Stimulated activated CD4-positive, alpha-beta T cell treated with anti-CD3 and anti-CD28 coated beads, Interleukin-1b, Interleukin-23, amount 100 ng/mL, for 24 hours (primary cell): ENCODE results near the gene GALNT10.
A peak's percentile ranks its signal among the peaks of the same experiment; 100 is the strongest.

Source experiments
- DNase-seq, 4 experiments: peaks; one replicate each; pipeline ENCODE4 v3.0.0-alpha.2; 2020; ENCODE audit warnings: low read depth in 4 of 4, low spot score in 1 of 4

Gene GALNT10

GRCh38 chr5:154179846-154180710 is 10.5 kb upstream of the GALNT10 start:
- no peak for DNase-seq

GRCh38 chr5:154181161-154181560 is 9.4 kb upstream of the GALNT10 start:
- no peak for DNase-seq

- DNase-seq: no peak
Measured at GRCh38 chr5:154189256-154189818, 1.2 kb upstream of the GALNT10 start.

GRCh38 chr5:154189819-154190594 is 526 bp upstream of the GALNT10 start:
- DNase-seq: peak; percentile 53 to 70 (median 60)

GRCh38 chr5:154191467-154192261 is 1.1 kb downstream of the GALNT10 start:
- DNase-seq: no peak

GRCh38 chr5:154193283-154193682 is 2.8 kb downstream of the GALNT10 start:
- DNase-seq: no peak

- no peak for DNase-seq
Measured at GRCh38 chr5:154193701-154194121, 3.2 kb downstream of the GALNT10 start.

GRCh38 chr5:154194345-154195329 is 4.1 kb downstream of the GALNT10 start:
- DNase-seq: no peak

GRCh38 chr5:154196281-154196680 is 5.7 kb downstream of the GALNT10 start:
- DNase-seq: no peak

- no peak for DNase-seq
Measured at GRCh38 chr5:154196955-154197652, 6.6 kb downstream of the GALNT10 start.

GRCh38 chr5:154197801-154198491 is 7.4 kb downstream of the GALNT10 start:
- peak in 2 of 4 experiments; percentile 39 to 44 for DNase-seq

GRCh38 chr5:154198611-154199230 is 8.2 kb downstream of the GALNT10 start:
- no peak for DNase-seq

- DNase-seq: no peak
Measured at GRCh38 chr5:154199263-154199662, 8.7 kb downstream of the GALNT10 start.

GRCh38 chr5:154199671-154200220 is 9.2 kb downstream of the GALNT10 start:
- no peak for DNase-seq

- no peak for DNase-seq
Measured at GRCh38 chr5:154200221-154200620, 9.7 kb downstream of the GALNT10 start.

- no peak for DNase-seq
Measured at GRCh38 chr5:154201108-154201769, 10.7 kb downstream of the GALNT10 start.
